Measurements from ENCODE around the gene TRDN.
A peak's percentile ranks its signal among the peaks of the same experiment; 100 is the strongest.

Gene TRDN

GRCh38 chr6:123659960-123660748, 23.4 kb upstream of the TRDN start (continued):
- no peak for TF ChIP-seq ZNF350 (tag by site-specific recombination; IDR thresholded peaks at IDR 0.05)

- Histone ChIP-seq H3K9me3 (ENCODE audit: control insufficient read depth, insufficient read depth, low read depth, low read length) (no peaks in the 10 kb centered on the region), H3K4me1 (ENCODE audit: control insufficient read depth, insufficient read depth, low read length) (no peaks in the 10 kb centered on the region), H3K4me3 (ENCODE audit: low read depth, low read length) (no peak overlapping the region), H3K27ac (ENCODE audit: extremely low read depth, low read depth, low read length) (no peak overlapping the region), H3K36me3 (ENCODE audit: control insufficient read depth in 2 of 2, insufficient read depth in 1 of 2, low read length in 2 of 2) (no peaks in the 10 kb centered on the region)
- ChIA-PET CTCF (no interaction called here), POLR2A (no interaction called here)
- 0 out of 2 replicates have a peak, but pooled peaks have one; percentile 27 for TF ChIP-seq ZXDB (tag by site-specific recombination; IDR thresholded peaks at IDR 0.05)
- TF ChIP-seq ZNF518A (tag by site-specific recombination; conservative IDR thresholded peaks at IDR 0.05; ENCODE audit: low read depth) = no peak
- TF ChIP-seq ZIC2 (tag by site-specific recombination; IDR thresholded peaks at IDR 0.05) = no peak
- TF ChIP-seq ZNF580 (tag by site-specific recombination; IDR thresholded peaks at IDR 0.05) = 0 out of 2 replicates have a peak, but pooled peaks have one; percentile 36
- no peak for TF ChIP-seq ZNF184 (tag by site-specific recombination; IDR thresholded peaks at IDR 0.05)
- TF ChIP-seq OSR2 (tag by site-specific recombination; IDR thresholded peaks at IDR 0.05) = 0 out of 2 replicates have a peak, but pooled peaks have one; percentile 13
- peak; percentile 45 for TF ChIP-seq SETDB1 (IDR thresholded peaks at IDR 0.05; ENCODE audit: insufficient read length, low read length)
- no peak for TF ChIP-seq ZNF121 (tag by site-specific recombination; IDR thresholded peaks at IDR 0.05)
- TF ChIP-seq PRDM6 (tag by site-specific recombination; IDR thresholded peaks at IDR 0.05) = peak; percentile 79
- TF ChIP-seq TRIM28 (IDR thresholded peaks at IDR 0.05; ENCODE audit: borderline replicate concordance, low read length) = peak; percentile 78; the same call in 1 of the 2 replicates
- TF ChIP-seq ZNF18 (tag by site-specific recombination; IDR thresholded peaks at IDR 0.05) = no peak
- peak; percentile 63; the same call in 1 of the 2 replicates for TF ChIP-seq ZNF843 (tag by site-specific recombination; IDR thresholded peaks at IDR 0.05)
- TF ChIP-seq ZBTB48 (tag by site-specific recombination; IDR thresholded peaks at IDR 0.05) = no peak
- TF ChIP-seq ZBTB26 (tag by site-specific recombination; optimal IDR thresholded peaks at IDR 0.05) = no peak
- TF ChIP-seq ZNF280C (tag by site-specific recombination; IDR thresholded peaks at IDR 0.05) = no peak
- peak; percentile 79 for TF ChIP-seq TCF7L2 (IDR thresholded peaks at IDR 0.05; ENCODE audit: borderline replicate concordance, low read depth, low read length)
These were observed 22.1 kb upstream of the TRDN start for GRCh38 chr6:123658848-123659247.

Data from HEK293 (cell line).